Loucy (cell line): ENCODE results near the gene NID2.

Source experiments
- CTCF ChIP-seq: fragments of 200-600 bp; sonication (generic); conservative IDR thresholded peaks from 2 replicates; pipeline ENCODE4 v1.5.1; 2014; ENCODE audit warnings: mild to moderate bottlenecking, antibody characterized with exemption, low read length
- EZH2phosphoT487 ChIP-seq: fragments of 200-600 bp; IDR thresholded peaks from 2 replicates; pipeline ENCODE4 v1.6.1; 2018; ENCODE audit warnings: antibody characterized with exemption, mild to moderate bottlenecking, moderate library complexity, borderline replicate concordance

- TF ChIP-seq CTCF (no peak), EZH2phosphoT487 (no peak)
Observed at GRCh38 chr14:52025310-52025709, 43.5 kb downstream of the NID2 start.
